ENCODE measurements around the gene KCNIP3.

- TF ChIP-seq CTCF (IDR thresholded peaks at IDR 0.05) (no peak), POLR2A (IDR thresholded peaks at IDR 0.05) (no peak)
Measured at GRCh38 chr2:95342556-95343320, 45.6 kb downstream of the KCNIP3 start.

All from body of pancreas (tissue), 4 donors.